Measurements from ENCODE around the gene ZNF439.
"Not testable (repeated sequence)": the region's sequence is repeated elsewhere in the genome, so short reads cannot be mapped to it uniquely, and the experiment has no call there.

The ZNF439 gene

GRCh38 chr19:11860721-11861120 is 12.2 kb downstream of the ZNF439 start:
- peaks cover 72% of the 10 kb centered on the region for H3K36me3 ChIP-seq (ENCODE audit: insufficient read depth, low read length)
- no peak overlapping the region for H2AFZ ChIP-seq (ENCODE audit: low read depth, low read length)
- H3K79me2 ChIP-seq (ENCODE audit: insufficient read depth, low read length) = peaks cover 71% of the 10 kb centered on the region
- DNase-seq = no peak
- no peak for ATAC-seq (ENCODE audit: insufficient read depth, low read depth)
- no peaks in the 10 kb centered on the region; the same call in 1 of the 2 replicates for H4K20me1 ChIP-seq (ENCODE audit: insufficient read depth, low read length)
- H3K27me3 ChIP-seq (ENCODE audit: insufficient read depth, low read length, poor library complexity) = no peaks in the 10 kb centered on the region
- H3K4me3 ChIP-seq (ENCODE audit: low read depth in 1 of 2, low read length in 2 of 2) = no peak overlapping the region
- no peak for TF ChIP-seq EZH2 (IDR thresholded peaks at IDR 0.05; ENCODE audit: borderline replicate concordance, low read depth, low read length, severe bottlenecking)
- TF ChIP-seq CTCF (IDR thresholded peaks at IDR 0.05; ENCODE audit: borderline replicate concordance, extremely low read depth, low read length, poor library complexity, severe bottlenecking) = no peak
- no peak overlapping the region for H3K4me2 ChIP-seq (ENCODE audit: insufficient read depth, low read length)
- H3K27ac ChIP-seq (ENCODE audit: low read length) = no peak overlapping the region
- H3K9ac ChIP-seq (ENCODE audit: low read depth, low read length) = no peak overlapping the region
- H3K4me1 ChIP-seq (ENCODE audit: insufficient read depth, low read length) = no peaks in the 10 kb centered on the region
- peaks cover 23% of the 10 kb centered on the region for H3K9me3 ChIP-seq (ENCODE audit: insufficient read depth, low read length, severe bottlenecking)

- H3K4me1 ChIP-seq (ENCODE audit: insufficient read depth, low read length) = no peaks in the 10 kb centered on the region
- H3K4me3 ChIP-seq (ENCODE audit: low read depth in 1 of 2, low read length in 2 of 2) = no peak overlapping the region
- H3K36me3 ChIP-seq (ENCODE audit: insufficient read depth, low read length) = peaks cover 73% of the 10 kb centered on the region
- no peak overlapping the region for H3K4me2 ChIP-seq (ENCODE audit: insufficient read depth, low read length)
- peaks cover 66% of the 10 kb centered on the region for H3K79me2 ChIP-seq (ENCODE audit: insufficient read depth, low read length)
- H3K27ac ChIP-seq (ENCODE audit: low read length) = no peak overlapping the region
- ATAC-seq (ENCODE audit: insufficient read depth, low read depth) = no peak
- TF ChIP-seq EZH2 (IDR thresholded peaks at IDR 0.05; ENCODE audit: borderline replicate concordance, low read depth, low read length, severe bottlenecking) (no peak), CTCF (IDR thresholded peaks at IDR 0.05; ENCODE audit: borderline replicate concordance, extremely low read depth, low read length, poor library complexity, severe bottlenecking) (no peak)
- DNase-seq = no peak
- no peak overlapping the region for H3K9ac ChIP-seq (ENCODE audit: low read depth, low read length)
- H4K20me1 ChIP-seq (ENCODE audit: insufficient read depth, low read length) = no peaks in the 10 kb centered on the region
- H3K27me3 ChIP-seq (ENCODE audit: insufficient read depth, low read length, poor library complexity) = no peaks in the 10 kb centered on the region
- H3K9me3 ChIP-seq (ENCODE audit: insufficient read depth, low read length, severe bottlenecking) = peaks cover 25% of the 10 kb centered on the region
- H2AFZ ChIP-seq (ENCODE audit: low read depth, low read length) = no peak overlapping the region
Measured at GRCh38 chr19:11861301-11861700, 12.8 kb downstream of the ZNF439 start.

- H3K27ac ChIP-seq (ENCODE audit: low read length); H3K27me3 ChIP-seq (ENCODE audit: insufficient read depth, low read length, poor library complexity); H3K4me2 ChIP-seq (ENCODE audit: insufficient read depth, low read length); DNase-seq; H3K4me3 ChIP-seq (ENCODE audit: low read depth in 1 of 2, low read length in 2 of 2); H3K4me1 ChIP-seq (ENCODE audit: insufficient read depth, low read length); H4K20me1 ChIP-seq (ENCODE audit: insufficient read depth, low read length); H2AFZ ChIP-seq (ENCODE audit: low read depth, low read length); ATAC-seq (ENCODE audit: insufficient read depth, low read depth); H3K9ac ChIP-seq (ENCODE audit: low read depth, low read length): not testable (repeated sequence)
- Histone ChIP-seq H3K79me2 (ENCODE audit: insufficient read depth, low read length) (peaks cover 16% of the 10 kb centered on the region; the same call in 1 of the 2 replicates), H3K36me3 (ENCODE audit: insufficient read depth, low read length) (peaks cover 73% of the 10 kb centered on the region), H3K9me3 (ENCODE audit: insufficient read depth, low read length, severe bottlenecking) (peaks cover 57% of the 10 kb centered on the region)
Measured at GRCh38 chr19:11867766-11868165, 19.2 kb downstream of the ZNF439 start.

GRCh38 chr19:11868188-11868587 is 19.7 kb downstream of the ZNF439 start:
- H3K4me2 ChIP-seq (ENCODE audit: insufficient read depth, low read length) = no peak overlapping the region
- H3K4me1 ChIP-seq (ENCODE audit: insufficient read depth, low read length) = no peaks in the 10 kb centered on the region
- H3K79me2 ChIP-seq (ENCODE audit: insufficient read depth, low read length) = peaks cover 15% of the 10 kb centered on the region; the same call in 1 of the 2 replicates
- no peak overlapping the region for H3K27ac ChIP-seq (ENCODE audit: low read length)
- TF ChIP-seq CTCF (IDR thresholded peaks at IDR 0.05; ENCODE audit: borderline replicate concordance, extremely low read depth, low read length, poor library complexity, severe bottlenecking) = no peak
- TF ChIP-seq EZH2 (IDR thresholded peaks at IDR 0.05; ENCODE audit: borderline replicate concordance, low read depth, low read length, severe bottlenecking) = no peak
- H3K9me3 ChIP-seq (ENCODE audit: insufficient read depth, low read length, severe bottlenecking) = peaks cover 57% of the 10 kb centered on the region
- H4K20me1 ChIP-seq (ENCODE audit: insufficient read depth, low read length) = no peaks in the 10 kb centered on the region
- H3K36me3 ChIP-seq (ENCODE audit: insufficient read depth, low read length) = peaks cover 69% of the 10 kb centered on the region
- ATAC-seq (ENCODE audit: insufficient read depth, low read depth) (no peak), DNase-seq (no peak)
- H3K4me3 ChIP-seq (ENCODE audit: low read depth in 1 of 2, low read length in 2 of 2) = no peak overlapping the region
- H3K27me3 ChIP-seq (ENCODE audit: insufficient read depth, low read length, poor library complexity) = no peaks in the 10 kb centered on the region
- no peak overlapping the region for H3K9ac ChIP-seq (ENCODE audit: low read depth, low read length)
- H2AFZ ChIP-seq (ENCODE audit: low read depth, low read length) = no peak overlapping the region

All from DND-41 (cell line).